Glutamatergic neuron (in vitro differentiated cells): ENCODE data around the gene TMEM33. TPM values are rescaled to one million over a fixed set of nuclear protein-coding genes. Genes with fewer than 3 reads are reported as not detected.

Source experiments
- DNase-seq: peaks from one replicate; pipeline ENCODE4 v3.0.0; 2022
- H3K27ac Mint-ChIP-seq: one replicate; pipeline ENCODE4 v1.8.0; 2020; ENCODE audit warnings: mild to moderate bottlenecking, mixed read lengths, inconsistent platforms; ENCODE audit not compliant: unreplicated experiment
- H3K27me3 Mint-ChIP-seq: one replicate; pipeline ENCODE4 v1.8.0; 2020; ENCODE audit warnings: mild to moderate bottlenecking, moderate library complexity, mixed read lengths, inconsistent platforms; ENCODE audit not compliant: unreplicated experiment
- H3K36me3 Mint-ChIP-seq: one replicate; pipeline ENCODE4 v1.8.0; 2020; ENCODE audit warnings: mild to moderate bottlenecking, mixed read lengths, inconsistent platforms; ENCODE audit not compliant: unreplicated experiment
- H3K4me1 Mint-ChIP-seq: one replicate; pipeline ENCODE4 v1.8.0; 2020; ENCODE audit warnings: mild to moderate bottlenecking, low read depth, mixed read lengths, inconsistent platforms; ENCODE audit not compliant: unreplicated experiment
- H3K4me3 Mint-ChIP-seq: one replicate; pipeline ENCODE4 v1.8.0; 2020; ENCODE audit warnings: mild to moderate bottlenecking, mixed read lengths, inconsistent platforms; ENCODE audit not compliant: unreplicated experiment
- H3K9me3 Mint-ChIP-seq: one replicate; pipeline ENCODE4 v1.8.0; 2020; ENCODE audit warnings: mild to moderate bottlenecking, moderate library complexity, mixed read lengths, inconsistent platforms; ENCODE audit not compliant: unreplicated experiment
- CTCF ChIP-seq: fragments of 200-600 bp; sonication (generic); IDR thresholded peaks from one replicate; pipeline ENCODE4 v1.5.0; 2021; ENCODE audit not compliant: partially characterized antibody, unreplicated experiment
- long read RNA-seq: library from polyadenylated mRNA; unstranded; transcript quantifications from one replicate; pipeline ENCODE4 v2.0.0, GENCODE V29; 2020; ENCODE audit not compliant: unreplicated experiment
- total RNA-seq: library from RNA; stranded (reverse); fragmentation: NEBNext Ultra II Directional; extraction: Animal tissue kit (Norgen Biotek cat#: 25700); gene quantifications from one replicate; pipeline ENCODE4 v1.2.1, GENCODE V29; 2021; ENCODE audit not compliant: unreplicated experiment

The TMEM33 gene, protein sequence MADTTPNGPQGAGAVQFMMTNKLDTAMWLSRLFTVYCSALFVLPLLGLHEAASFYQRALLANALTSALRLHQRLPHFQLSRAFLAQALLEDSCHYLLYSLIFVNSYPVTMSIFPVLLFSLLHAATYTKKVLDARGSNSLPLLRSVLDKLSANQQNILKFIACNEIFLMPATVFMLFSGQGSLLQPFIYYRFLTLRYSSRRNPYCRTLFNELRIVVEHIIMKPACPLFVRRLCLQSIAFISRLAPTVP
- 88.8 TPM for total RNA-seq
- long read RNA-seq, full-length matches to known transcripts: 9 of 20 reads
- long read RNA-seq, partial matches to known transcripts: 1 of 20 reads
- long read RNA-seq, other reads (novel, unspliced or antisense): 10 of 20 reads

GRCh38 chr4:41934901-41935651, at the start of gene TMEM33:
TMEM33 (plus strand) TSS chr4:41935429; CDS start chr4:41935485, 56 bp downstream.
- Mint-ChIP-seq H3K4me1 (peaks cover 4% of the 10 kb centered on the region), H3K4me3 (peak within 1 kb of the TSS; percentile 89), H3K9me3 (no peaks in the 10 kb centered on the region), H3K36me3 (peaks cover 6% of the 10 kb centered on the region), H3K27me3 (peaks cover 8% of the 10 kb centered on the region), H3K27ac (peak within 1 kb of the TSS; percentile 96)
- DNase-seq: peak; percentile 77
- TF ChIP-seq CTCF: no peak

DNA sequence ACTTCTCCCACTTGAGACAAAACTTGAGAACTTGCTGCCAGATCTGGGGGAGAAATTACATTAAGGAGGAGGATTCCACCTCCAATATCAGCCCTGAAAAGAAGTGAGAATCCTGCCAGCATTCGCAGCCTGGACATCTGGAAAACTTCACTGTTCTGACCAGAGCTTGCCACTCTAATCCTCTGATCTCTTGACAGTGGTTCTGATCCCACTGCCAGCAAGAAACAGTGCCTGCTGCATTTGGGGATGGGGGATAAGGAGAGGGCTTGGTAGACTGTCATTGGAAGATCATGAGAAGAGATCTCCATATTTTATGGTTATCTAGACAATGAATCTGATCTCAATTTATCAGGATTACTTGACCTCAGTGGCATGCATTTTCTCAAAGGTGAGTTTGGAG, 49.8 kb upstream of the TMEM33 start:
- DNase-seq: no peak
- Mint-ChIP-seq H3K4me3 (no peak overlapping the region), H3K4me1 (peaks cover 26% of the 10 kb centered on the region), H3K27ac (no peak overlapping the region), H3K9me3 (peaks cover 10% of the 10 kb centered on the region), H3K36me3 (no peaks in the 10 kb centered on the region), H3K27me3 (peaks cover 11% of the 10 kb centered on the region)
- no peak for TF ChIP-seq CTCF

DNA sequence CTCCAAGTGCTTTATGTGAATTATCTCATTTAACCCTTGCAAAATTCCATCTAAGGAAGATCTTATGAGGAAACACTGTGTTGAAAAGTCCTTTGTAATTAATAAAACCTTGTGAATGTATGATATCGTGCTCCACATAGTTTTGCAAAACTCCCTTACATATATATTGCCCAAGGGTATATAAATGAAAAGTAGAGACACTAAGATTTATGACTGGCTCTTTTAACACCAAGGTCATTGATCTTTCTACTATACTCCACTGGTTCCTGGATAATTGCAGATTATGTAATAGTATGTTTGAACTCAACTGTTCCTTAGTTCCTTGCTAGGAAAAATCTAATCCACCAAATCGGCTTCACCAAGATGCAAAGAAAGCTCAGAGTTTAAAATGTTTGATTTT, 48.0 kb upstream of the TMEM33 start:
- Mint-ChIP-seq H3K36me3 (no peaks in the 10 kb centered on the region), H3K27me3 (peaks cover 5% of the 10 kb centered on the region), H3K4me1 (peaks cover 22% of the 10 kb centered on the region), H3K4me3 (no peak overlapping the region), H3K27ac (no peak overlapping the region), H3K9me3 (peaks cover 4% of the 10 kb centered on the region)
- DNase-seq: no peak
- TF ChIP-seq CTCF: no peak

- Mint-ChIP-seq H3K4me1 (peaks cover 20% of the 10 kb centered on the region), H3K27ac (no peak overlapping the region), H3K9me3 (peaks cover 1% of the 10 kb centered on the region), H3K36me3 (no peaks in the 10 kb centered on the region), H3K27me3 (peaks cover 2% of the 10 kb centered on the region), H3K4me3 (no peak overlapping the region)
- peak; percentile 97 for TF ChIP-seq CTCF
- DNase-seq: peak; percentile 50
Measured at GRCh38 chr4:41887821-41888686, 47.2 kb upstream of the TMEM33 start.
